Measurements from ENCODE around the gene ULK2. TPM values are rescaled to one million over a fixed set of nuclear protein-coding genes. Genes with fewer than 3 reads are reported as not detected.
"Not testable (repeated sequence)": the region's sequence is repeated elsewhere in the genome, so short reads cannot be mapped to it uniquely, and the experiment has no call there.

ULK2 gene
- total RNA-seq, 4 donors from 2014 or later: 14.1 to 34.0 (median 19.2) TPM

- no peak overlapping the region for H3K4me3 ChIP-seq
- TF ChIP-seq EP300 (IDR thresholded peaks at IDR 0.05) (no peak), CTCF (IDR thresholded peaks at IDR 0.05) (no peak), POLR2A (IDR thresholded peaks at IDR 0.05) (no peak), POLR2AphosphoS5 (IDR thresholded peaks at IDR 0.05) (no peak)
- peaks cover 19% of the 10 kb centered on the region for H3K4me1 ChIP-seq
- 83% methylated on average over 3 of the region's 3 CpGs for WGBS
- H3K36me3 ChIP-seq: peaks cover 21% of the 10 kb centered on the region
- no peak overlapping the region for H3K27ac ChIP-seq
- H3K9me3 ChIP-seq: no peaks in the 10 kb centered on the region
- no peaks in the 10 kb centered on the region for H3K27me3 ChIP-seq
- no peak for DNase-seq (ENCODE audit: low spot score in 2 of 2)
Measured at GRCh38 chr17:19865021-19865420, 2.7 kb downstream of the ULK2 start.

GRCh38 chr17:19860647-19861177 is 7.0 kb downstream of the ULK2 start:
- H3K4me3 ChIP-seq; H3K4me1 ChIP-seq; H3K27ac ChIP-seq; DNase-seq (ENCODE audit: low spot score in 2 of 2); H3K27me3 ChIP-seq; H3K9me3 ChIP-seq: not testable (repeated sequence)
- 89% methylated on average over 9 of the region's 9 CpGs for WGBS
- H3K36me3 ChIP-seq: peaks cover 39% of the 10 kb centered on the region

GRCh38 chr17:19857640-19858039 is 10.1 kb downstream of the ULK2 start:
- WGBS: 73% methylated on average over 2 of the region's 2 CpGs
- no peak overlapping the region for H3K27ac ChIP-seq
- H3K4me3 ChIP-seq: no peak overlapping the region
- no peak for TF ChIP-seq CTCF (IDR thresholded peaks at IDR 0.05)
- no peak for TF ChIP-seq POLR2AphosphoS5 (IDR thresholded peaks at IDR 0.05)
- no peak for TF ChIP-seq EP300 (IDR thresholded peaks at IDR 0.05)
- no peak for TF ChIP-seq POLR2A (IDR thresholded peaks at IDR 0.05)
- no peaks in the 10 kb centered on the region for H3K4me1 ChIP-seq
- no peaks in the 10 kb centered on the region for H3K9me3 ChIP-seq
- H3K27me3 ChIP-seq: no peaks in the 10 kb centered on the region
- no peak for DNase-seq (ENCODE audit: low spot score in 2 of 2)
- H3K36me3 ChIP-seq: peaks cover 50% of the 10 kb centered on the region

- no peaks in the 10 kb centered on the region for H3K27me3 ChIP-seq
- H3K4me3 ChIP-seq: no peak overlapping the region
- H3K4me1 ChIP-seq: no peaks in the 10 kb centered on the region
- no peak for DNase-seq (ENCODE audit: low spot score in 2 of 2)
- no peak for TF ChIP-seq EP300 (IDR thresholded peaks at IDR 0.05)
- TF ChIP-seq POLR2A (IDR thresholded peaks at IDR 0.05): no peak
- no peak for TF ChIP-seq POLR2AphosphoS5 (IDR thresholded peaks at IDR 0.05)
- no peak for TF ChIP-seq CTCF (IDR thresholded peaks at IDR 0.05)
- peaks cover 29% of the 10 kb centered on the region for H3K36me3 ChIP-seq
- no peaks in the 10 kb centered on the region for H3K9me3 ChIP-seq
- no peak overlapping the region for H3K27ac ChIP-seq
Measured at GRCh38 chr17:19833914-19834313, 33.8 kb downstream of the ULK2 start.

GRCh38 chr17:19830061-19830460 is 37.7 kb downstream of the ULK2 start:
- H3K36me3 ChIP-seq: peaks cover 20% of the 10 kb centered on the region
- no peak for DNase-seq (ENCODE audit: low spot score in 2 of 2)
- no peak for TF ChIP-seq CTCF (IDR thresholded peaks at IDR 0.05)
- H3K9me3 ChIP-seq: no peaks in the 10 kb centered on the region
- H3K4me3 ChIP-seq: no peak overlapping the region
- no peaks in the 10 kb centered on the region for H3K4me1 ChIP-seq
- H3K27me3 ChIP-seq: no peaks in the 10 kb centered on the region
- no peak overlapping the region for H3K27ac ChIP-seq
- WGBS: 87% methylated on average over 2 of the region's 2 CpGs

- Histone ChIP-seq H3K4me3 (no peak overlapping the region), H3K4me1 (no peaks in the 10 kb centered on the region), H3K9me3 (no peaks in the 10 kb centered on the region), H3K27ac (no peak overlapping the region), H3K27me3 (no peaks in the 10 kb centered on the region), H3K36me3 (peaks cover 53% of the 10 kb centered on the region)
- DNase-seq (ENCODE audit: low spot score in 2 of 2): no peak
- TF ChIP-seq CTCF (IDR thresholded peaks at IDR 0.05): no peak
- no peak for TF ChIP-seq EP300 (IDR thresholded peaks at IDR 0.05)
- TF ChIP-seq POLR2A (IDR thresholded peaks at IDR 0.05): no peak
- no peak for TF ChIP-seq POLR2AphosphoS5 (IDR thresholded peaks at IDR 0.05)
- WGBS: 88% methylated on average over 3 of the region's 3 CpGs
Measured at GRCh38 chr17:19812407-19812806, 55.3 kb downstream of the ULK2 start.
